HG02884 (cell line): Measurements from ENCODE around the gene CORO1C.

Experiments
- ATAC-seq: cut with Tn5 transposase; IDR thresholded peaks from one replicate; pipeline ENCODE4 v1.9.1; 2021; ENCODE audit warnings: mild to moderate bottlenecking, moderate library complexity; ENCODE audit not compliant: unreplicated experiment

Gene CORO1C

GRCh38 chr12:108700833-108701541 lies 30.3 kb downstream of the CORO1C start:
- no peak for ATAC-seq

DNA sequence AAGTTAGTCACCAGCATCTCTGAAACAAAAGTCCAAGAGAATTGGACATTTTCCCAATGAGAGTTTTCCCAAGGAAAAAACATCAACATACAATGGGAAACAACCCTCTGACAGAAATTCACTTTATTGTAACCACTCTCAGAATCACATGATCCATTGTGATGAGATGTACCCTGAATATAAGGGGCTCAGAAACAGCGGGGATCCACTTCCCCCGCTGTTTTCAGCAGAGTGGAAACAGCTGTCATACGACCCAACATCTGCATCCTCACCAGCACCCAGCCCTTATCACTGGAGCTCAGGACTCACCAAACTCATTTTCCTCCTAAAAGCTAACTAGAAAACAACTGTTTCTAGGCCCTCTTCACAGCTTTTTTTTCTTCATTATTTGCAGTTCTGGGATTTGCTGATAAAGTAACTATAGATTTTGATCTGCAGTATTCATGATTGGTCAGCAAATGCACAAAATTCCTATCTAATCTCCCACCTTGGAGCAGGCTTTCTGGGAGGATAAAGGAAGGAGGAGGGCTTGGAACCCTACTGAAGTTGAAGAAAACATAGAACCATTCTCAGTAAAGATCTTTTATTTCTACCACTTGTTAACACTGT lies 31.3 kb downstream of the CORO1C start:
- ATAC-seq: no peak

DNA sequence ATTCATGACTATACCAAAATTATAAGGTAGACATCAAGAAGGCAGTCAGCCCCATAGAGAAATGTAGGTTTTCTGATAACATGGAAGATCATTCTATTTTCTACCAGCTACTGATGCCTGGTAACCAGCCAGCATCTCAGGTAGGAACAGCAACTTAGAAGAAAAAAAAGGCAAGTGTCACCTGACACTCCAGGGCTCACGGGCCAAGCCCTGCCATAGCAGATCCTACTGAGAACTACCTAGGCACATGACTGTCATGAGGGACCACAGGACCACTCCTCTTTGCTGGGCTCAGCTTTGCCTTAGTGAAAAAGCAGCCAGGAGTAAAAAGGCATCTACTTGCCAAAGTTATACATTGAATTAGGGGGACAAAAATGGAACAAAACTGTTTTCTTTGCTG lies 33.4 kb downstream of the CORO1C start:
- ATAC-seq: no peak

DNA sequence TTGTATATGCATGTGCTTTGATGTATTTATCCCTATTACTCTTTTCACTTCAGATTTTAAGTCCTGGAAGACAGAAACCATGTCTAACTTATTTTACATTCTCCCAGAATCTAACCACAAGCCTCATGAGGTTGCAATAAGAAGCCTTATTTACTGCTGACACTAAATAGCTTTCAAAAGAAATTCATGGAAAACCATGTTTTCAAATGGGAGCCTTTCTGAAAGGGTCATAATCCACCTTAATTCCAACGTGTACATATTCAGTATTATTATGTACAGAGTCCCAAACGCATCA lies 34.4 kb downstream of the CORO1C start:
- ATAC-seq: no peak

DNA sequence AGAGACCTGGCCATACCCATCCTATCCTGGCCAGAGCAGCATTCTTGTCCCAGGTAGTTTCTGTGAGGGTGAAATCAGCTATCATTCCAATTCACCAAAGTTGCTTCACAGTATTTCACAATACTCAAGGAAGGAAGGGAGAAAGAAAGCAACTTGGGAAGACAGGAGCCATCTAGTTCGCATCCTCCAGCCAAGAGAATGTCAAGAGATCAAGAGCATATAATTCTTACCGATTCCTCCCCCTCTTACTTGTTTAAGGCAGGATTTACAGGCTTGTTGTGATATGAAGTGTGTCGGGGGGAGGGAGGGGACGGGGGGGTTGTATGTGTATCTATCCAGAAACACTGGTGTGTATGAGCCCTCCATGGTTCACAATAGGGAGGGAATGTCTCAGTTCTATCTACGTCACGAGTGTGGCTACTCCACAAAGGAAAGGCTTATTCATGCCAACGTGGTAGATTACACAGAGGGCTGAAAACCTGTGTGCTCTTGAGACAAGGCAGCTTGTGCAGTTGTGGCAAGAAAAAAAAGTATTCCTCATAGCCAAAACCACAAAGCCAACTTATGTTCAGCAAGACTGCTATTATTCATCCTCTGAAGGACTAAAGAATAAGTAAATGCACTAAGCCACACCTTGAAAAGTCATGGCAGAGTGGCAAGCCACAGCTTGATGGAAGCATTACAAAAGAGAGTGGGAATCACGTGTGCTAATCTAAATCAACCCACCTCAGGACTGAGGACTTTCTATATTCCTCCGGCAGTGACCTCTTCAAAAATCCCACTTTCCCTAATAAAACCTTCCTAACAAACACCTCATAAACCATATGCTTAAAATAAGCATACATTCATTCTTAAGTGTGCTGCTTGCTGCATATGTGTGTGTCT lies 35.0 kb downstream of the CORO1C start:
- ATAC-seq: no peak

GRCh38 chr12:108694812-108695278 lies 36.5 kb downstream of the CORO1C start:
- ATAC-seq: no peak

DNA sequence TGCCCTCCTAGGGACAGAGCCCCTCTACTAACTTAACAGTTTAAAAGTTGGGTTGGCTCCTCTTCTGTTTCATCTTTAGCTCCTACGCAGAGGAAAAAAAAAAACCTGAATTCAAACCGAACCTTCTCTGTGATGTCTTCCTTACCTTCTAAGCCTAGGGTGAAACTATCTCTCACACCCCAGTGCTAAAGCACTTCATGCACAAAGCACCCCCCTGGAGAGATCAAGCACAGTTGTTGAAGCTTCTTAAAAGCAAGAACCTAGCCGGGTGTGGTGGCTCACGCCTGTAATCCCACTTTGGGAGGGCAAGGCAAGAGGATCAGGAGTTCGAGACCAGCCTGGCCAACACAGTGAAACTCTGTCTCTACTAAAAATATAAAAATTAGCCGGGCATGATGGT lies 37.6 kb downstream of the CORO1C start:
- ATAC-seq: no peak

- no peak for ATAC-seq
These were observed 38.1 kb downstream of the CORO1C start for GRCh38 chr12:108693186-108693730.

GRCh38 chr12:108691998-108692808 lies 39.1 kb downstream of the CORO1C start:
- no peak for ATAC-seq

- ATAC-seq: peak; percentile 71
These were observed 39.9 kb downstream of the CORO1C start for GRCh38 chr12:108691175-108691997.

DNA sequence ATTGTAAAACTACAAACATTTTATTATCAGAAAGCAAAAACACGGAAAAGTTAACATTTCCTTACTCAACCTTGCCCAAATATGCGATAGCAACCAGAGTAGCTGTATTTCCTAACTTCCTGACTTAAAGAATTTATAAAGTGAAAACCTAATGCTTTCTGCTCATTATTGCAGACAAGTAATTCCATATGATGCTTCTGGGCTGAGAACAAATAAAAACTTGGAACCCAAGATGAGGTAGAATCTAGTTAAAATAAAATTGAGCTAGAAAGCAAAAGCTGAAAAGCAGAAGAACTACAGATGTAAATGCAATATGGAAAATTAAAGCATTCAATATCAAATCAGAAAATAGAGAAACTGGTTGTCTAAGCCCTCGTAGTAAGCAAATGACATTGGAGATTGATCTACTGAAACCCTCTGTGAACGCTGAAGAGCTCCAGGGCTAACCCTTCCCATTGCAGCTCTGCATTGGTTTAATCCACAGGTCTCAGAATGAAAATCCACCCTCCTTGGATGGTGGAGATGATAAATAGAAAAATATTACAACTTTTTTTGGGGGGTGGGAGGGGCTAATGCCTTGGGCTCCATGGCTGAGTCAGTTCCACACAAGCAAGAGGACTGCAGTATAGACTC lies 40.7 kb downstream of the CORO1C start:
- no peak for ATAC-seq

DNA sequence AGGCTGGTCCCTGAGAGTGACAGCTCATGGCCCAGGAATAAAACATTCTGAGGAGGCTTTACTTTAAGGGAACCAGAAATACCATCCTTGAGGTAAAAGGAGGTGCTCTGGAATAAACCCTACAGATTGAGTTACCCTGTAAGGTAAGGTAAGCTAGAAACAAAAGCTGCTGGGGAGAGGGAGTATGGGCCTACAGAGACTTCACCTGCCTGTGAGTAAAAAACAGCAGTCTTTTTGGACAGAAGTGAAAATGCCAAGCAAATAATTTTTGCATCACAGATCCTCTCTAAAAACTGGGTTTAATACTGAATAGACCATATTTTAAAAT lies 41.2 kb downstream of the CORO1C start:
- ATAC-seq: no peak

- no peak for ATAC-seq
These were observed 41.8 kb downstream of the CORO1C start for GRCh38 chr12:108689314-108690190.

GRCh38 chr12:108686780-108687179 lies 44.5 kb downstream of the CORO1C start:
- ATAC-seq: no peak

DNA sequence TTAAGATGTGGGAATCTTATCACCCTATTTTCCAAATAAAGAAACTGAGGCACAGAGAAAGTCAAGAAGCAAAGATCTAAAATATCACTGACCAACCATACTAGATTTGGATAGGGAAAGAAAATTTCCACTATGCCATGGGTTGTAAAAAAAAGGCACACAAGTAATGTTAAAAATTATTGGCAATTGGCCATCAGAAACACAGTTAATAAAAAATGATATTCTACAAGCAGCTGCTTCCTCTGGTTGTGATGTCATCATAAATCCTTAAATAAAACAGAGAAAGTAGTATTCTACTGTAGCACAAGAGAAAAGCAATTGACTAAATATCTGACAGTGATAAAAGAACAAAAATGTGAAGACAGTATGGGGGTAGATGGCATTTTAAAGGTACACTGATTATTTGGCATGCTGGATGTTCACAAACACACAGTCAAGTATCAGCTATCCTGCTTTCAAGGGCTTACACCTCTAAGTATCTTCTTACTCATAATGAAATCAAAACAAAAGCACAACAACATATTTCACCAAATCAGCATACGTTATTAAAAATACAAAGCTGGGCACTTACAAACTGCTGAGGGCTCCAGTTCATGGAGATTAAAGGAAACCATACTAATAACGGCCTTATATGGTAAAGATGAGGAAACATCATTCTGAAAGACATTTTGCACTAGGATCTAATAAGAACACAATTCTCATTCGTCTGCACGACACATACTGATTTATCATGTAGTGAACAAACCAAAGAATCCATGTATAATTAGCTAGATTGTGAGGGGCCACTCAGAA lies 45.7 kb downstream of the CORO1C start:
- no peak for ATAC-seq

DNA sequence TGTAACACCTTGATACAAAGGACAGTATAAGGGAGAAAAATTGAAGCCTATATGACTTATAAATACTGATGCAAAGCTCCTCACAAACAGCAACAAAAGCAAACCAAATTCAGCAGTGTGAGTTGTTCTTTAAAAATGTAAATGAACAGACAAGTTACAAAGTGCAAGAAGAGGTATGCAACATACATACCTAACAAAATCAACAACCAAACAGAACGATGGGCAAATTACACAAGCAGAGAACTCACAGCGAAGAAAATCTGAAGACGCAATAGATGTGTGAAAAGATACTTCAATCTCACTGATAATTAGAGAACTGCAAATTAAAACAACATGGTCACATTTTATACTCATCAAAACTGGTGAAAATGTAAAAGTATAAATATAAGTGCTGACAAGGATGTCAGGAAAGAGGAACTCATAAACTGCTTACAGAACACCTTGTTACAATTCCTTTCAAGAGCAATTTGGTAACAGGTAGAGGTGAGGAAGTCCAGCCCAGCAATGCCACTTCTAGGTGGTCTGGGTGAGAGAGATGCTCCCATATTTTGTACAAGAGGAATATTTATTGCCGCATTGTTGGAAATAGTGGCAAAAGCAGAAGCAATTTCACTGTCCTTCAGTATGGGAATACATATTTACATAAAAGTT lies 47.3 kb downstream of the CORO1C start:
- no peak for ATAC-seq

GRCh38 chr12:108681317-108681716 lies 50.0 kb downstream of the CORO1C start:
- no peak for ATAC-seq
